ELF-1 (cell line): ENCODE data around the gene TINCR.

ENCODE experiments used
- DNase-seq: peaks from one replicate; pipeline ENCODE4 v3.0.0-alpha.2; 2016; ENCODE audit warnings: low read depth, low spot score

Gene TINCR

DNA sequence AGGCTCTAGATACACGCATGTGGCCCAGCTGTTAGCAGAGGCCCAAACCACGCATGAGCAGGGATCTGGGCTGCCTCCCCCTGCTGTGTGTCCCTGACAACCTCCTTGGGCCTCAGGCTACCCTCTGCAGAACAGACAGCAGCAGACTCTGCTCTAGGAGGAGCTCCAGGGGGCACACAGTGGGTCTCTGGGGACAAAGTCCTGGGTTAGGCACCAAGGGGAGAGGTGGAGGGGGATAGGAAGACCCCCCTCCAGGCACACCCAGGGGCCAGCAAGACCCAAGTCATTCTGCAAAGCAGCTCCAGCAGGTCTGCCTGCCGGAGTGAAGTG lies 8.0 kb downstream of the TINCR start:
- no peak for DNase-seq

DNA sequence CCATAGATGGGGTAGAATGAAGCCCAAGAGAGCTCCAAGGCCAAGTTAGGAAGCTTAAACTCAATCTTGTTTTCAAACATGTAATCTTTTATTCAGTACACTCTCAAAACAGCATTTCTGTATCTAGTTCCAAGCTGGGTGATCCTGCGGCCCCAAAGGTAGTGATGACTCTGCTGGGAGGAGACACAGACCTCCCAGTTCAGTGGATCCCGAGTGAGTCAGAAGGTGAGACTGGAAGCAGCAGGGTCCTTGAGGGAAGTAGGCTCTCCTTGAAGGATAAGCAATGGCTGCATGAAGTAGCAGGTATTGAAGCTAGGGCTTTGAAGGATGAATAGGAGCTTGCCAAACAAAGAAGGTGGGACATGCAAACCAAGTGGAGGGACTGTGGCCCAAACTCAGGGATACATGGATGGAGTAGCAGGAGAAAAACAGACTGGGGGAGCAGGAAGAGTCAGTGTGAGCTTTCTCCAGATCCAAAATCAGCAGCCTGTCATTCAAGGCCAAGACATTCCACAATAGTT lies 9.6 kb downstream of the TINCR start:
- DNase-seq: no peak

DNA sequence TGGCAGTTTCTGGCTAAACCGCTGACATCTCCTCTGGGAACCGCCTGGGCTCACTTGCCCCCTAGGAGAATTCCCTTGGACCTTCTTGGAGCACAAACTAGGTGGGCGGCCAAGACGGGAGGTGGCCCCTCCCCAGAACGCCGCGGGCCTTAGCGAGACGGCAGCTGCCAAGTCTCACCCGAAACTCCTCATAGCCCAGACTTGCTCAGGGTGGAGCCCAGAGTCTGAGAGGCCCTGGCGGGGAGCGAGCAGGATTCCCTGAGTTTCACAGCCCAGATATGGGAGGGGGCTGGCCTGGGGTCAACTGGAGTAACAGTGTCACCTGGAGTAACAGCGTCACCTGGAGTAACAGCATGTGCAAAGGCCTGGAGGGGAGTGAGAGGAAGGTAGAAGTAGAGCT lies 10.1 kb downstream of the TINCR start:
- no peak for DNase-seq

DNA sequence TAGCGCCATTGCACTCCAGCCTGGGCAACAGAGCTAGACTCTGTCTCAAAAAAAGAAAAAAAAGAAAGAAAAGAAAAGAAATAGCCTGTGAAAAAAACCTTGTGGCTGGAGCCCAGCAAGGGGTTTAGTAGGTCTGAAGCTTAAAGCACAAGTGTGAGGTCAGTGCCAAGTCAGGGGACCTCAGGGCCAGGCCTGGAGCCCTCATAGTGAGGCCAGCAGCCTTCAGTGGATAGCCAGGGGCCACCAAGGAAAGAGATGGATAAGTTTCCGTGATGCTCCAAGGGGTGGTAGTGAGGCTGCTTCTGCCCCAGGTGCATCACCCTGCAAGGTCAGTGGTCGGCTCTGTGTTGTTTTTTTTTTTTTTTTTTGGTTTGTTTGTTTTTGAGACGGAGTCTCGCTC lies 12.9 kb downstream of the TINCR start:
- DNase-seq: no peak

DNA sequence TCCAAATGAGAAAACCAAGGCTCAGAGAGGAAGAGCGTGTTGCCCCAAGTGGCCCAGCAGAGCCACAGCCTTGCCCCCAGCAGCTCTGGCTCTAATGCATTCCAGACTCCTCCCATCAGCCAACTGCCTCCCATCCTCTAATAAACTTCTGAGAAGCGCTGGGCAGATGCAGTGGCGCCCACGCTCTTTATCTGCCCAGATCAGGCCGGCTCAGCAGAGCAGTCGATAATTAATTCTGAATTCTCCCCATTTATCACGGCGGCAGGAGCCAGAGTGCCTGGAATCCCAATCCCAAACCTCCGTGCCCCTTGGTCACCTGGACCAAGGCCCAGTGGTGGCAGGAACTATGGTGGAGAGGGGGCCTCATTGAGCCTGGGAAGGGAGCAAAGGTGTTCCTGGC lies 13.9 kb downstream of the TINCR start:
- no peak for DNase-seq

DNA sequence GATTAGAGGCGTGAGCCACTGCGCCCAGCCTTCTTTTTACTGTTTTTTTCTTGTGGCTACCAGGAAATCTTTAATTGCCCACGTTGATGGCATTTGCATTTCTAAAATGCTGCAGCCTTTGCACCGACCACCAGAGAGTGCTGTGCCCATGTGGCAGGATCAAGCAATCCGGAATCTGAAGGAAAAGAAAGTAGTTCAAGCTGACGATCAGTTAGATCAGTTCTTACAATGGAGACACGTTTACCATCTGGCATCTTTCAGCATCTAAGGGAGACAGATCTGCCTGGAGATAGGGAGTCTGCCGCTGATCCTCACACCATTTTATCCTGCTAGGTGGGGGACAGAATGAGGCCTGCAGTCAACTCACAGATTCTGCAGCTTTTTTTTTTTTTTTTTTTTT lies 19.9 kb downstream of the TINCR start:
- peak; percentile 87 for DNase-seq

DNA sequence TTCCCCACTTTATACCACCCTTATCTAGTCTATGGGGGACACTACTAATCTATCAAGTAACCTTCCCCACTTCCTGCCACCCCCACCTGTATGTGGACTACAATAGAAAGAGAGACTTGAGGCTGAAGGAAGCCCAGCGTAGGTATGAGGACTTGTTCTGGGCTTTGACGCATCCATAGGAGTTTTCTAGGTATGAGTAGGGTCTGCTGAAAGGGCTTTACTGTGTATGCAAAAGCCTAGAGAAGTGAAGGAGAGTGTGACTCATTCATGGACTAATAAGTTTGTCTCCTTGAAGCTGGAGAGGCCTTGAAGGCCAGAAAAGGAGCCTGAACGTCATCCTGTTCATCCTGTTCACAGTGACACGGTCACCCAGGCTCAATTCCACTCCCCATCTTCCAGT lies 21.8 kb downstream of the TINCR start:
- DNase-seq: no peak

DNA sequence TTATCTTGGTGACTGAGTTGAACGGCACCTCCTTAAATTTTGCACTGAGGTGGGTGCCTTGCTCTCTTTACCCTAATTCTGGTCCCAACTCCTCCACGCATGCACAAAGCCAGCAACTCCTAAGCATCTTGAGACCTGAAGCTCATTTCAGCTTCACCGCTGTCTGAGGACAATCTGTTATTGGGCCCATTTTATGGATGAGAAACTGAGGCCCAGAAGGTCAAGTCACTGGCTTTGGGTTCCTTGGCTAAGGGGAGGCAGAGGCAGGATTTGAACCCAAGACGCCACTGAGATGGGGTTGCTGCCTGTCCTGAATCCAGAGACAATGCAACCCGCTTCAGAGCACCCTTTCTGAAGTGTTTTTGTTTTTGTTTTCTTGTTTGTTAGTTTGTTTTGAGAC lies 22.7 kb downstream of the TINCR start:
- no peak for DNase-seq

DNA sequence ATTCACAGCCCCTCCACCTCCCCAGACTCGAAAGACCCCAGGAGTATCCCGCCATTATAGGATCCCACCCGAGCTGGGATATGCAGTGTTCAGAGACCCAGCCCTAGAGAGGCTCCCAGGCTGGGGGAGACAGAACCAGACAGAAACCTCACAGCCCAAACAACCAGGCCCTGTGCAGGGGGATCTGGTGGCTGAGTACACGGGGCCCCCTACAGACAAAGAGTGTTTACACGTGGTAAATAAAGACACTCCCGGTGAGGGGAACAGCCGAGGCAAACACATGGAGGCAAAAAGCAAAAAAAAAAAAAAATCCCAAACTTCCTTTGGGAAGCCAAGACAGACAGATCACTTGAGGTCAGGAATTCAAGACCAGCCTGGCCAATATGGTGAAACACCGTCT lies 25.1 kb downstream of the TINCR start:
- DNase-seq: no peak

DNA sequence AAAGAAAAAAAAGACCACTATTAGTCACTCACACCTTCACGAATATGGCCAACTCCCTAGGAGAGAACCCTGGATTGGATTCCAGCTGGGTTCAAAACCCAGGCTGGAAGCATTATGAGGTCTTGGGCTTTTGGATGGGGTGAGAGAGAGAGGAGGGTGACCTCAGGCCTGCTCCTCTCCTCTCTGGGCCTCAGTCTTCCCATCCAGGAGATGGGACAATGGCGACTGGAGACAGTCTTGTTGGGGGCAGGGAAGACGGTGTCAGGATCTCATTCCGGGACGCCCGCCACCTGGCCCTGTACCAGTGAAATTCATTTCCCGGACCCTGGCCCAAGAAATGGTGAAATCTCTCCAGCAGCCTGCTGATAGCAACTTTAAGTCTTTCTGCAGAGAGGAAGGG lies 26.3 kb downstream of the TINCR start:
- DNase-seq: no peak

DNA sequence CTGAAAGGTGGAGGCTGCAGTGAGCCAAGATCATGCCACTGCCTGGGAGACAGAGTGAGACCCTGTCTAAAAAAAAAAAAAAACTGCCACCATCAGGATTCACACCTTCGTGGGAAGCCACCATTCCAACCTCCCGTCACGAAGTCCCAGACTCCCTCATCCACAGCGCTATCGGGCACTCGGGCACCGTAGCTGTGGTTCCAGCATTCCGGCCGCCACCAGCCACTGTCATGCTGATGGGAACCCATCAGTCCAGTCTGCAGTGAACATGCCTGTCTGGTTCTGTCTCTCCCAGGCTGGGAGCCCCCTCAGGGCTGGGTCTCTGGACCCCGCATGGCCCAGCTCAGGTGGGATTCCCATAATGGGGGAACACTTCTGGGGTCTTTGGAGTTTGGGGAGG lies 27.5 kb downstream of the TINCR start:
- DNase-seq: no peak

DNA sequence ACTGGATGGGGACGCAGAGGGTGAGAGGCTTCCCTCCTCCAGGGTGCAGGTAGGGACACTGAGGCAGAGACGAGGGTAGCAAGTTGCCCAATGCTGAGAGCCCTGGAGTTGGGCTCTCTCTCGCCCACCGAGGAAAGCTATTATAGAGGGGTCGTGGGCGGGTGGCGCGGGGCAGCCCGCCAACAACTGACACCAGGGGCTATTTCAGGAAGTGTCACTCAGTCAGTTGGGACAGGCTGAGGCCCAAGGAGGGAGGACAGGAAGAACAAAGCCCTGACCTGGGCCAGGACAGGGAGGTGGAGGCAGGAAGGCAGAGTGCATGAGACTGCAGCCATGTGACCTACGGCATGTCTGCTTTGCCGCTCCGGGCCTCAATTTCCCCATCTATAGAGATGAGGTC lies 29.9 kb downstream of the TINCR start:
- no peak for DNase-seq

DNA sequence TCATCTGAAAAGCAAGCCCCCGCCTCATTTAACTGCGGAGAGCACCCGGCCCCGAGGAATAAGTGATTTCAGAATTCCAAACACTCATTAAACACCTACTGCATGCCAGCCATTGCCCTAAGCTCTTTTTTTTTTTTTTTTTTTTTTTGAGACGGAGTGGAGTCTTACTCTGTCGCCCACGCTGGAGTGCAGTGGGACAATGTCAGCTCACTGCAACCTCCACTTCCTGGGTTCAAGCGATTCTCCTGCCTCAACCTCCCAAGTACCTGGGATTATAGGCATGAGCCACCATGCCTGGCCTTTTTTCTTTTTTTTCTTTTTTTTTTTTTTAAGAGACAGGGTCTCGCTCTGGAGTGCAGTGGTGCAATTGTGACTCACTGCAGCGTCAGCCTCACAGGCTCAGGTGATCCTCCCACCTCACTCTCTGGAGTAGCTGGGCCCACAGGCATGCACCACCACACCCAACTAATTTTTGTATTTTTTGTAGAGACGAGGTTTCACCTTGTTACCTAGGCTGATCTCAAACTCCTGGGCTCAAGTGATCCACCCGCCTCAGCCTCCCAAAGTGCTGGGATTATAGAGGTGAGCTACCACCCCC lies 30.7 kb downstream of the TINCR start:
- DNase-seq: peak; percentile 65

DNA sequence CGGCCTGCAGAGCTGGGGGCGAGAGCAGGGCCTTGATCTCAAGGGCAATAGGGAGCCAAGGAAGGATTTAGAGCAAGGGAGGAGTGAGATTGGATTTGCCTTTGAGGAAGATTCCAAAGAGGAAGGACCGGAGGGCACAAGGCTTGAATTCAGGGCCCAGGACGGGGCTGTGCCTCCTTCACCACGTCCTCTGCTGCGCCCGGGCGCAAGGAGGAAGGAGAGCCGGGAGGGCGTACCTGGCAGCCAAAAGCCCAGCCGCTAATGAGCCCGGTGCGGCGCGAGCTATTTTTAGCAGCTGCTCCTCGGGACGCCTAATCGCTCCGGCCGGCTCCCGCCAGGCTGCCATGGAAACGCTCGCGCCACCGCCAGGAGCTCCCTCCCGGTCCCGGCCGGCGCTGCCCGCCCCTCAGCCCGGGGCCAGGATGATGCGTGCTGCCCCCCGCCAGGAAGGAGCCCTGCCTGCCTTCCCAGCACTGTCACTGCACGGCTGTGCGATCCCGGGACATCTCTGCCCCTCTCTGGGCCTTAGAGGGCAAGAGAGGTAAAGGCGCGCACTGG lies 31.3 kb downstream of the TINCR start:
- peak; percentile 98 for DNase-seq

DNA sequence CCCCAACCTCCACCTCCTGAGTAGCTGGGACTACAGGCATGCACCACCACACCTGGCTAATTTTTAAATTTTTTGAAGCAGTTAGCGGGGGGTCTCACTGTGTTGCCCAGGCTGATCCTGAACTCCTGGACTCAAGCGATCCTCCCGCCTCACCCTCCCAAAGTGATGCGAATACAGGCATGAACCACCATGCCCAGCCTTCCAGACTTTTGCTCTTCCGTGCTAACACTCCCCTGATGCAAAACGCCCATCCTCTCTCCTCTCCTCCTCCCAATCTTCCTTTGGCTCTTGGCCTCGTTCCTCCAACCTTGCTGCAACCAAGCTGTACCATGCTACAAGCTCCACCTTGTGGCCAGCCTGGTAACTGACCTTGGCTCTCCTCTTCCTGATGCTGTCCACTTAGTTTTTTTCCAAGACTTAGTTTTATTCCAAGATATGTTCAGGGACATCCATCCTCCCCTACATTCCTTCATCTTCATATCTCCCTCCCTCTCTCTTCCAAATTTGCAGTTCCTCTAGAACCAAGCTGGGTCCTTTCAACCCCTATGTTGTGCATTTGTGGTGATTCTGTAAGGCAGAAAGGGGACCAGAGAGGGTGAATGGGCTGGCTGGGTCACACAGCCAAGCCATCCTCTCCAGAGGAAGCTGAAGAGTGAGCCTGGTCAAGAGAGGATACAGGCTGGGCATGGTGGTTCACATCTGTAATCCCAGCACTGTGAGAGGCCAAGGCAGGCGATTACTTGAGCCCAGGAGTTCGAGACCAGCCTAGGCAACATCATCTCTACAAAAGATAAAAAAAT lies 32.8 kb downstream of the TINCR start:
- DNase-seq: peak; percentile 73

DNA sequence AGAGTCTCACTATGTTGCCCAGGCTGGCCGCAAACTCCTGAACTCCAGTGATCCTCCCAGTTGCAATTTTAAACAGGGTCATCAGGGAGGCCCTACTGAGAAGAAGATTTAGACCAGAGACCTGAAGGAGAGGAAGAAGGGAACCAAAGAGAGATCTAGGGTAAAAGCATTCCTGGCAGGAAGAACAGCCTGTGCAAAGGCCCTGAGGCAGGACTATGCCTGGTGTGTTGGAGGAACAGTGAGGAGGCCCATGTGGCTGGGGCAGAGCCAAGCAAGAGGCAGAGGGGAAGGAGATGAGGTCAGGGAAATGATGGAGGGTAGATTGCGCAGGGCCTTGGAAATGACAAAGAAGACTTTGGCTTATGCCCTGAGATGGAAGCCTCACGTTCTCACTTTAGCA lies 34.5 kb downstream of the TINCR start:
- no peak for DNase-seq

DNA sequence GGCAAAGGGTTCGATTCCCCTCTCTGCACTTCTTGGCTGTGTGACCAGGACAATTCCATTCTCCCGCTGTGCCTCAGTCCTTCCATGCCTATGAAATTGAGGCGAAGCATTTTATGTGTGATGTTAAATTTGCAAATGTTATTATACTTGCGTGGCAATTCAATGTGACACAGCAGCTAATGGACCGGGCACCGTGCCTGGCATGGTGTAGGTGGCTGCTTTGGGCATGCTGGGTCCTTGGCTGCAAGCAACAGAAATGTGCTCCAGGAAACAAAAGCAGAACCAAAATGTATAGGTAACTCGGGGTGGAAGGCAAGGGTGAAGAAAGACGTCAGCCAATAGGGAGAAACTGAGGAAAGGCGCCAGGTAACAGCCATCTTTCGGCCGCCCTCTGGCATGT lies 37.1 kb downstream of the TINCR start:
- DNase-seq: no peak

DNA sequence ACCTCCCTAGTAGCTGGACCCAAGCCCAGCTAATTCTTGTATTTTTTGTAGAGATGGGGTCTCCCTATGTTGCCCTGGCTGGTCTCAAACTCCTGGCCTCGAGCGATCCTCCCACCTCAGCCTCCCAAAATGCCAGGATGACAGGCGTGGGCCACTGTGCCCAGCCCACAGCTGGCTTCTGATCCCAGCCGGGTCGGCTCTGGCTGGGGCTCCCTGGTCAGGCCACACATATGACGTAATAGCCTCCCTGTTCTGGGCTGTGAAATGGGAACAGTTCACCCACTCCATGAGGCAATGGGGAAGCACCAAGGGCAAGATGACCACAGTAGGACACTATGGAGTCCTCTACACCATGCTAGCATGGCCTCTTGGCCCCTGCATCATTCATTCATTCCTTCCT lies 41.1 kb downstream of the TINCR start:
- DNase-seq: no peak

DNA sequence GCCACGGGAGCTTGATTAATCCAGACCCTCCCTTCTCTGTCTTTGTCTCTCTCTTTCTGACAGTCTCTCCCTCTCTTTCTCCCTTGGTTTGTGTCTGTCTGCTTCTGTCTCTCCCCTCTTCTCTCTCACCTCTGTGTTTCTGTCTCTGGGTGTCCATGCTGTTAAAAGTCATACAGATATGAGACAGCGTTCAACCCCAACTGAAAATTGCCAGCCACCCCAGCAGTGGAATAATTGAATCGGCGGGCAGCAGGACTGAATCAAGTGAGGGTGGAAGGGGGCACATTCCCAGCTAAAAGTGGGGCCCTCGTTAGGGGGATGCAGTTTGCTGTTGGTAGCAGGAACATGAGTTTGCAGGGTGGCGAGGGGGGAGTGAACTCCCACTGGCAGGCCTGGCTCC lies 43.7 kb downstream of the TINCR start:
- DNase-seq: no peak

DNA sequence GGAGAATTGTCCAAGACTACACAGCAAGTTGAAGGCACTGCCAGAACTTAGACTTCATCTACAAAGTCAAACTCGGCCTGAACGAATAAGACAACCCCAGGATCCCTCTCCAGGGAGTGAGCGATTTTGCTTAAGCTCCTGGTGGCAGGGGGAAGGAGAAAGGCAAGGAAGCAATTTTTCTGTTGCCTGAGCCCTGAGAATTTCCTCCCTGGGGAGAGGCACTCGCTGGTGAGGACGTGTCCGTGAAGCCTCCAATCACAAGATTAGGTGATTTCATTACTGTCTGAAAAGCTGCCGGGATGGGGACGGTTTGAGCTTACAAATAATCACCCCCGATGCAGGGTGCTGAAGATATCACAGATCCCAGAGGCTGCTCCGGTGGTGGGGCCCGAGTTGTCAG lies 45.6 kb downstream of the TINCR start:
- DNase-seq: no peak

DNA sequence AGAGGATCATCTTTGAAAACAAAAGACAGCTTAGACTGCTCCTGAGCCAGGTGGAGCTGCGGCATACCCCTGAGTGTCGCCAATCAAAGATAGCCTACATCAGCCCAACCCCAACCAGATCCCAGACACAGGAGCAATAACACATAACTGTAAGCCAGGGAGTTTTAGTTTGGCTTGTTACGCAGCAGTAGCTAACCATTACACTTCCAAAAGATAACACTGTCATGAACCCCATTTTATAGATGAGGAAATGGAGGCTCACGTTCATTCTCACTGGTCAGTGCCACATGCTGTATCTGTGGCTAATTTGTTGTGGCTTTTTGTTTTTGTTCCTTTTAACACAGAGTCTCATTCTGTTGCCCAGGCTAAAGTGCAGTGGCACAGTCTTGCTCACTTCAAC lies 47.3 kb downstream of the TINCR start:
- DNase-seq: no peak

DNA sequence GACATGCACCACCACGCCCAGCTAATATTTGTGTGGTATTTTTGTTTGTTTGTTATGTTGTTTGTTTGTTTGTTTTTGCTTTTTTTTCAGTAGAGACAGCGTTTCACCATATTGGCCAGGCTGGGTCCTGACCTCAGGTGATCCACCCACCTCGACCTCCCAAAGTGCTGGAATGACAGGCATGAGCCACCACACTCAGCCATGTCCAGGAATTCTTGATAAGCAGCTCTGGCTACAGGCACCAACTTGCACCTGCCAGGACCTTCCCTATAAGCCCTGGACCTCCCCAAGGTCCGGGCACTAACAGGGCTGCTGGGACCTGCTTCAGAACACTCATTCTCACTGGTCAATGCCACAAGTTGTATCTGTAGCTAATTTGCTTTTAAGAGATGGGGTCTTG lies 48.7 kb downstream of the TINCR start:
- DNase-seq: no peak

DNA sequence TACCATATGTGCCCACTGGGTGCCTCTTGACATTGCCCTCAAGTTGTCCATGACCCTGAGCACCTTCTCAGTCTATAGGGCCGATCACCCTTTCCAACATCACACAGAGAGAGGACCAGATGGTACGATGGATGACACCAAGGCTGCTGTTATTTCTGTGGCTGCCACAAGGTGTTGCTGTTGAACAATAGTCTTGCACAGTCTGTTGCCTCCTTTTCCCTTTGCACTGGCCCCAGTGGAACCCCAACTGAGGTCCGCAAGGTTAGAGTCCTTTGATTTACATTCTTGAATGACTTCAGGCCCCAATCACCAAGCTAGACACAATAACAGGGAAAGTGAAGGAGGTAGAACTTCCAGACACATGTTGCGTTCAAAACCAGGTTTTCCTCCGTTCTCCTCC lies 52.0 kb downstream of the TINCR start:
- peak; percentile 35 for DNase-seq
